GM19099 (cell line): Measurements from ENCODE around the gene PTTG1IP.

Experiments used
- POLR2A ChIP-seq: IDR thresholded peaks from 3 replicates; pipeline ENCODE4 v1.6.1; 2011; ENCODE audit warnings: low read depth; ENCODE audit not compliant: insufficient read length; ENCODE audit errors: extremely low read depth

PTTG1IP gene

GRCh38 chr21:44838039-44838895 lies 35.2 kb downstream of the PTTG1IP start:
- TF ChIP-seq POLR2A = no peak

- no peak for TF ChIP-seq POLR2A
Observed at GRCh38 chr21:44837537-44837936, 36.0 kb downstream of the PTTG1IP start.

DNA sequence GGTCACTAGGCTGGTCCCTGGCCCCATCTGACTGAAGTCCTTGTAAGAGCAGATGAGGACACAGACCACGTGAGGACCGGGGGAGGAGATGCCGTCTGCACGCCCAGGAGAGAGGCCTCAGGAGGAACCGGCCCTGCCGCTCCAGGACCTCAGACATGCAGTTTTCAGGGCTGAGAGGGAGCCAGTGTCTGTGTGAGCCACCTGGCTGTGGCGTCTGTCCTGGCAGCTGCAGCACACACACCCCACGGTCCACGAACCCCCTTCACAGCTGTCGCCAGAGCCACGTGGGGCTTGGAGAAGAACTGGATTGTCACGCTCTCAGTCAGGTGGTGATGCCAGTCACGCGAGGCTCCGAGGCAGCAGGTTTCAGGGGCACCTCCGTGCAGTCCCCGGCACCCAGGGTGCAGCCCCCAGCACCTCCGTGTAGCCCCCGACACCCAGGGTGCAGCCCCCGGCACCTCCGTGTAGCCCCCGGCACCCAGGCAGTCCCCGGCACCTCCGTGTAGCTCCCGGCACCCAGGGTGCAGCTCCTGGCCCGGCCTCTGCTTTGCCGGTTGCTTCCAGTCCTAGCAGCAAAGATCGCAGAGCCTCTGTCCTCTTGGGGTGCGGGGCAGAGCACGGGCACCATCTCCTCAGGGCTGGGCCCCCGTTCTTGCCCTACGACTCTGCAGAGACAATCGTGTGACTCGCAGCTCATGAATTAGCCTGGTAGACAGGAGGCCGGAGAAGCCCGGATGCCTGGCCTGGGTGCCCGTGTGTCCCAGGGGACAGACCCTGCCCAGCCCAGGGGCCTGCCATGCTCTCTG lies 36.6 kb downstream of the PTTG1IP start:
- TF ChIP-seq POLR2A = no peak

DNA sequence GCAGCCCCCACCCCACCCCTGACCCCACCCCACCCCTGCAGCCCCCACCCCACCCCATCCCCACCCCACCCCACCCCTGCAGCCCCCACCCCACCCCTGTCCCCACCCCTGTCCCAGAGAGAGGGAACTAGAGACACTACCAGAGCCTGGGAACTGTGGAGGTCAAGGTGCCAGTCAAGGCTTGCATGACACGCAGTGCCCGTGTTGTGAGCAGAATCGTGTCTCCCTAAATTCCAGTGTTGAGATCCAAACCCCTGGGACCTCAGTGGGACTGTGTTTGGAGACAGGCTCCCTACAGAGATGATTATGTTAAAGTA lies 37.2 kb downstream of the PTTG1IP start:
- TF ChIP-seq POLR2A = no peak

- TF ChIP-seq POLR2A = no peak
Observed at GRCh38 chr21:44835647-44835973, 37.9 kb downstream of the PTTG1IP start.

- TF ChIP-seq POLR2A = no peak
Observed at GRCh38 chr21:44834951-44835646, 38.4 kb downstream of the PTTG1IP start.

GRCh38 chr21:44834231-44834950 lies 39.1 kb downstream of the PTTG1IP start:
- no peak for TF ChIP-seq POLR2A

GRCh38 chr21:44833663-44834062 lies 39.8 kb downstream of the PTTG1IP start:
- TF ChIP-seq POLR2A = no peak

DNA sequence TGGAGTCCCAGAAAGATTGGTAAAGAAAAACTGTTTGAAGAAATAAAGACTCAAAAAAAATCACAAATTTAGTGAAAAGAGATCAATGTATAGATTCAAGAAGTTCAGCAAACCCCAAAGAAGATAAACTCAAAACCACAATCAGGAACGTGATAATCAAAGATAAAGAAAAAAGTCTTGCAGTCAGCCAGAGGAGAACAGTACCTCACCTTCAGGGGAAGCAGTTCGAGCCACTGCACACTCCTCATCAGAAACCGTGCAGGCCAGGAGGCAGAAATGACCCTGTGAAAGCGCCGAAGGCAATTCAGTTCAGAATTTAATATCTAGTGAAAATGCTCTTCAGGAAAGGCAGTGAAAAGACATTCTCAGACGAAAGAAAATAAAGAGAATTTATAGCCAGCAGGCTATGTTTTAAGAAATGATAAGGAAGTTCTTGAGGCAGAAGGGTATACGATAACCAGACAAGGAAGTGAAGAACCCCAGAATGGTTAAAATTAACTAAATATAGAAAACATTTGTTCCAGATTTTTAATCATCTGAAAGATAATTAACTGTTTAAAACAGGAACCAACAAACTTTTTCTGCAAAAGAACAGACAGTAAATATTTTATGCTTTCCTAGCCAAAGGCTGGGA lies 42.1 kb downstream of the PTTG1IP start:
- no peak for TF ChIP-seq POLR2A

DNA sequence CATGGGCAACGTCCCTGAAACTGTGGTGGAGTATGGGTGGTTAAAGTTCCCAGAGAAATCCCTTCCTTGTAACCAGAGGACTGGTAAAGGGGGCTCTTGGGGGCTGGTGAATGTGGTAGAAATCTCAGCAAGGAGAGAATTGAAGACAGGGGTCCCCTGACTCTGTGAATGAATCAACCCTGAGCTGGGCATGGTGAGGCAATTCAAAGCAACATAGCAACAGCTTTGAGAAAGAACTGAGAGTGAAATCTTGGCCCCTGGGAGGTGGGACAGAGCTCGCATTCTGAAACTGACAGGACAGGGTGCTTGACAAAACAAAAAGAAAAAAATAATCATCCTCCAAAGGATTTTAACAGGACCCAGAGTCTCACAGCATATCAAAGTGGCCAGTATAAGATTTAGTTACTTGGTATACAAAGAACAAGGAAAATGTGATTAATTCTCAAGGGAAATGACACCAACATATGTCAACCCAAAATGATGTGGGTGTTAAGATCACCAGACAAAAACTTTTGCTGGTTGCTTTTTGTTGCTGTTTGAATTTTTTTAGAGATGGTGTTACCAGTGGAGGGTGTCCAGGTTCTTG lies 43.9 kb downstream of the PTTG1IP start:
- TF ChIP-seq POLR2A = no peak

GRCh38 chr21:44828362-44829056 lies 45.0 kb downstream of the PTTG1IP start:
- no peak for TF ChIP-seq POLR2A

DNA sequence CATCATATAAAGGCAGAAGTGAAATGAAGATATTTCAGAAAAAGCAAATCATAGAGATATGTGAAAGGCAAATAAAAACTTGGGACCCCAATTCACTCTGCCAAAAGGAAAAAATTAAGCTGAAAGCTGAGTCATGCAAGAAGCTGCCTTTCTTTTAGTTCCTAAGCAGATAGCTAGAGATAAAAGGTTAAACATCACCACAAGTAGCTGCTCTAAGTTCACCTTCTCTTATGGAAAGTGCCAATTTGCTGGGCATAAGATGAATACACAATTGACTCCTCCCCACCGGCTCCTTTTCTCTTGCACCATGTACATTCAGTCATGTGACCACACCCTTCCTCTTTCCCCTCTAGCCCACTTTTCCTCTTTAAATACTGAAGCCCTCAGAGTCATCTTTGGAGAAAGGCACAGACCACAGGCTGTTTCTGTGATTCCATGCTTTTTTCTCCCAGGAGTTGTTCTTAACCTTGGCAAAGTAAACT lies 50.3 kb downstream of the PTTG1IP start:
- no peak for TF ChIP-seq POLR2A

- no peak for TF ChIP-seq POLR2A
Observed at GRCh38 chr21:44822484-44823178, 50.9 kb downstream of the PTTG1IP start.

DNA sequence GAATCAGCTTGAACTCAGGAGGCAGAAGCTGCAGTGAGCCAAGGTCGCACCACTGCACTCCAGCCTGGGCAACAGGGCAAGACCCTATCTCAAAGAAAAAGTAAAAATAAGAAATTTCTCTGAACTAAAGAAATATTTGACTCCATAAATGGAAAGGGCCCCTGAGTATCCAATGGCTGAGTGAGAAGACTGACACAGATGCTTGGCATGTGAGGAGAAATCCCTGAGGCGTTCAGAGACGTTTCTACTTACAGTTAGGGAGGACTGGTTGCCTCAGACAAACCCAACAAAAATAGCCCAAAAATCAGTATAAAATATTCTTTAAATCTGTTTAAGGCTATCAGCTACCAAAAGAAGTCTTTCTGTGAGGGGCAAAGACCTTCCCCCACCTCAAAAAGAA lies 52.6 kb downstream of the PTTG1IP start:
- TF ChIP-seq POLR2A = no peak
